Karpas-422 (cell line): ENCODE results near the gene CACNA2D3. TPM values are rescaled to one million over a fixed set of nuclear protein-coding genes. Genes with fewer than 3 reads are reported as not detected.
A peak's percentile ranks its signal among the peaks of the same experiment; 100 is the strongest.

ENCODE experiments used
- DNase-seq: peaks from one replicate; pipeline ENCODE4 v3.0.0-alpha.2; 2015
- H2AFZ ChIP-seq: fragments of 200-600 bp; sonication (generic); 2 replicates; pipeline ENCODE4 v1.6.1; 2014; ENCODE audit warnings: antibody characterized with exemption, low read length, mixed read lengths
- H3K27ac ChIP-seq: fragments of 200-600 bp; sonication (generic); 2 replicates; pipeline ENCODE4 v1.5.1; 2014; ENCODE audit warnings: mild to moderate bottlenecking, low read length, moderate library complexity
- H3K27me3 ChIP-seq: fragments of 200-600 bp; sonication (generic); 2 replicates; pipeline ENCODE4 v1.6.1; 2014; ENCODE audit warnings: low read length, mixed read lengths
- H3K36me3 ChIP-seq: fragments of 200-600 bp; sonication (generic); 2 replicates; pipeline ENCODE4 v1.6.1; 2014; ENCODE audit warnings: low read length, mixed read lengths; ENCODE audit not compliant: insufficient read depth
- H3K4me1 ChIP-seq: fragments of 200-600 bp; sonication (generic); 2 replicates; pipeline ENCODE4 v1.6.1; 2014; ENCODE audit warnings: mild to moderate bottlenecking, low read length, mixed read lengths
- H3K4me2 ChIP-seq: fragments of 200-600 bp; sonication (generic); 2 replicates; pipeline ENCODE4 v1.6.1; 2014; ENCODE audit warnings: low read length, low read depth, mild to moderate bottlenecking; ENCODE audit not compliant: poor library complexity, severe bottlenecking
- H3K4me3 ChIP-seq: fragments of 200-600 bp; sonication (generic); 2 replicates; pipeline ENCODE4 v1.5.1; 2014; ENCODE audit warnings: mild to moderate bottlenecking, antibody characterized with exemption, low read length, mixed read lengths
- H3K79me2 ChIP-seq: fragments of 200-600 bp; sonication (generic); 2 replicates; pipeline ENCODE4 v1.6.1; 2014; ENCODE audit warnings: mild to moderate bottlenecking, low read length, mixed read lengths
- H3K9ac ChIP-seq: fragments of 200-600 bp; sonication (generic); 2 replicates; pipeline ENCODE4 v1.6.0; 2014; ENCODE audit warnings: low read length
- H3K9me2 ChIP-seq: fragments of 200-600 bp; sonication (generic), shearing (Covaris generic); replicated peaks from 2 replicates; pipeline ENCODE4 v1.6.0; 2014; ENCODE audit warnings: mild to moderate bottlenecking, low read length, moderate library complexity; ENCODE audit not compliant: insufficient read depth
- H3K9me3 ChIP-seq: fragments of 300-700, 200-600 bp; sonication (generic); 2 replicates; pipeline ENCODE4 v1.6.1; 2014; ENCODE audit warnings: low read length, mixed read lengths
- H4K20me1 ChIP-seq: fragments of 200-600 bp; sonication (generic); 2 replicates; pipeline ENCODE4 v1.6.1; 2014; ENCODE audit warnings: mild to moderate bottlenecking, antibody characterized with exemption, low read length, low read depth; ENCODE audit not compliant: insufficient read depth
- total RNA-seq: library from RNA; depleted of rRNA; stranded (reverse); fragments of >200 nt; shearing (Covaris generic); gene quantifications from 2 replicates; pipeline ENCODE4 v1.2.3, GENCODE V29; 2014; ENCODE audit warnings: low replicate concordance

CACNA2D3 gene
- total RNA-seq, 1 experiment from 2014 or later: not detected

DNA sequence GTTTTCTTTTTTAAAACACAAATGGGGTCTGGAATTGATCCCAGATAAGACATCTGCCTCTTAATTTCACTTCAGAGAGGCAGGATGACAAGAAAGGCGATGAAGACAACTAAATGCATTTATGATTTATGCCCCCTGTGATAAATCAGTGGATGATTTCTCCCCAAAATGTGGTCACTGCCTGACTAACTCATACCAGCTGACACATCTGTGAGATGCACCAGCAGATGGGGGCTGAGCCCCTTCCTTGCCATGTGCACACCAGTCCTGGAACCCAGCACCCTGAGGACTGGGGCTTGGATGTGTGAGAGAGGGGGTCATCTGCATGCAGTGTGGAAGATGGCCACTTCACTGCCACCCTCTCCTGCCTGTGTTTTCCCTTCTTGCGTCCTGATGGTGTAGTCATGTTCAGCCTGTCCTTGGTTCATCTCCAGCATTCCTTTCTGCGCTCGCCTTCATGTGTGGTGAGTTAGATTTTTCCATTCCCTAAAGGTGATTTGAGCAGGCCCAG lies 541.2 kb downstream of the CACNA2D3 start:
- no peaks in the 10 kb centered on the region for H3K79me2 ChIP-seq
- H3K4me1 ChIP-seq: no peaks in the 10 kb centered on the region
- H3K9me3 ChIP-seq: no peaks in the 10 kb centered on the region
- DNase-seq: no peak
- no peaks in the 10 kb centered on the region for H4K20me1 ChIP-seq
- no peak overlapping the region for H3K4me3 ChIP-seq
- no peak overlapping the region for H3K27ac ChIP-seq
- H2AFZ ChIP-seq: no peak overlapping the region
- H3K4me2 ChIP-seq: no peak overlapping the region
- no peak overlapping the region for H3K9ac ChIP-seq
- 0 out of 2 replicates have a peak, but pooled peaks cover 4% of the 10 kb centered on the region for H3K27me3 ChIP-seq
- H3K9me2 ChIP-seq: no peaks in the 10 kb centered on the region
- H3K36me3 ChIP-seq: no peaks in the 10 kb centered on the region

GRCh38 chr3:54665016-54665600 lies 542.8 kb downstream of the CACNA2D3 start:
- H3K9me3 ChIP-seq: no peaks in the 10 kb centered on the region
- H3K9ac ChIP-seq: no peak overlapping the region
- H3K79me2 ChIP-seq: no peaks in the 10 kb centered on the region
- H3K36me3 ChIP-seq: no peaks in the 10 kb centered on the region
- no peaks in the 10 kb centered on the region for H4K20me1 ChIP-seq
- H3K27me3 ChIP-seq: 0 out of 2 replicates have a peak, but pooled peaks cover 4% of the 10 kb centered on the region
- no peak overlapping the region for H3K27ac ChIP-seq
- no peak overlapping the region for H3K4me2 ChIP-seq
- H3K4me3 ChIP-seq: no peak overlapping the region
- H2AFZ ChIP-seq: no peak overlapping the region
- no peaks in the 10 kb centered on the region for H3K4me1 ChIP-seq
- no peaks in the 10 kb centered on the region for H3K9me2 ChIP-seq
- no peak for DNase-seq

- no peaks in the 10 kb centered on the region for H4K20me1 ChIP-seq
- no peak overlapping the region for H2AFZ ChIP-seq
These were observed 545.9 kb downstream of the CACNA2D3 start for GRCh38 chr3:54668236-54668635.

GRCh38 chr3:54670201-54671000 lies 548.0 kb downstream of the CACNA2D3 start:
- H2AFZ ChIP-seq: no peak overlapping the region
- no peak overlapping the region for H3K9ac ChIP-seq
- no peak overlapping the region for H3K4me2 ChIP-seq
- no peaks in the 10 kb centered on the region for H3K27me3 ChIP-seq
- no peak overlapping the region for H3K4me3 ChIP-seq
- no peaks in the 10 kb centered on the region for H3K79me2 ChIP-seq
- H3K9me2 ChIP-seq: no peaks in the 10 kb centered on the region
- no peak overlapping the region for H3K27ac ChIP-seq
- no peaks in the 10 kb centered on the region for H3K4me1 ChIP-seq
- no peaks in the 10 kb centered on the region for H3K36me3 ChIP-seq
- H4K20me1 ChIP-seq: no peaks in the 10 kb centered on the region
- no peaks in the 10 kb centered on the region for H3K9me3 ChIP-seq
- DNase-seq: no peak

More at GRCh38 chr3:54668236-54668635, 545.9 kb downstream of the CACNA2D3 start:
- H3K4me1 ChIP-seq: no peaks in the 10 kb centered on the region
- H3K27me3 ChIP-seq: no peaks in the 10 kb centered on the region
- no peak overlapping the region for H3K4me2 ChIP-seq
- H3K4me3 ChIP-seq: no peak overlapping the region
- H3K36me3 ChIP-seq: no peaks in the 10 kb centered on the region
- H3K9me3 ChIP-seq: no peaks in the 10 kb centered on the region
- no peak overlapping the region for H3K27ac ChIP-seq
- DNase-seq: no peak
- no peak overlapping the region for H3K9ac ChIP-seq
- H3K79me2 ChIP-seq: no peaks in the 10 kb centered on the region
- no peaks in the 10 kb centered on the region for H3K9me2 ChIP-seq

- H3K36me3 ChIP-seq: no peaks in the 10 kb centered on the region
- no peak overlapping the region for H2AFZ ChIP-seq
- no peak overlapping the region for H3K9ac ChIP-seq
- H3K4me2 ChIP-seq: no peak overlapping the region
- H4K20me1 ChIP-seq: no peaks in the 10 kb centered on the region
- H3K9me2 ChIP-seq: no peaks in the 10 kb centered on the region
- no peaks in the 10 kb centered on the region for H3K9me3 ChIP-seq
- H3K79me2 ChIP-seq: no peaks in the 10 kb centered on the region
- no peaks in the 10 kb centered on the region for H3K27me3 ChIP-seq
- DNase-seq: no peak
- no peaks in the 10 kb centered on the region for H3K4me1 ChIP-seq
- no peak overlapping the region for H3K27ac ChIP-seq
- H3K4me3 ChIP-seq: no peak overlapping the region
These were observed 549.2 kb downstream of the CACNA2D3 start for GRCh38 chr3:54671511-54671910.

- Histone ChIP-seq H3K4me2 (no peak overlapping the region), H3K79me2 (no peaks in the 10 kb centered on the region), H3K4me1 (no peaks in the 10 kb centered on the region), H3K27ac (no peak overlapping the region), H3K9me2 (no peaks in the 10 kb centered on the region), H3K27me3 (no peaks in the 10 kb centered on the region), H3K9me3 (no peaks in the 10 kb centered on the region), H2AFZ (no peak overlapping the region), H3K9ac (no peak overlapping the region), H3K36me3 (no peaks in the 10 kb centered on the region), H4K20me1 (no peaks in the 10 kb centered on the region), H3K4me3 (no peak overlapping the region)
- no peak for DNase-seq
These were observed 553.7 kb downstream of the CACNA2D3 start for GRCh38 chr3:54676087-54676486.

DNA sequence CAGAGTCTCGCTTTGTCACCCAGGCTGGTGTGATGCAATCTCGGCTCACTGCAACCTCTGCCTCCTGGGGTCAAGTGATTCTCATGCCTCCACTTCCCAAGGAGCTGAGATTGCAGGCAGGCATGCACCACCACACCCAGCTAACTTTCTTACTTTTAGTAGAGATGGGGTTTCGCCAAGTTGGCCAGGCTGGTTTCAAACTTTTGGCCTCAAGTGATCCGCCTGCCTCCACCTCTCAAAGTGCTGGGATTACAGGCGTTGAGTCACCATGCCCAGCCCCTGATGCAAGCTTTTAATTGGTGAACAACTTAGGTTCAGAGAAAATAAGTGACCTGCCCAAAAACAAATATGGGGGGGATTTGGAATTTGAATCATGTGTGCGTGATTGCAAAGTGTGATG lies 559.4 kb downstream of the CACNA2D3 start:
- DNase-seq: no peak
- H3K4me3 ChIP-seq: no peak overlapping the region
- H4K20me1 ChIP-seq: no peaks in the 10 kb centered on the region
- H3K79me2 ChIP-seq: no peaks in the 10 kb centered on the region
- H3K36me3 ChIP-seq: no peaks in the 10 kb centered on the region
- no peaks in the 10 kb centered on the region for H3K9me3 ChIP-seq
- no peak overlapping the region for H2AFZ ChIP-seq
- no peaks in the 10 kb centered on the region for H3K9me2 ChIP-seq
- no peak overlapping the region for H3K9ac ChIP-seq
- no peaks in the 10 kb centered on the region for H3K27me3 ChIP-seq
- no peaks in the 10 kb centered on the region for H3K4me1 ChIP-seq
- no peak overlapping the region for H3K27ac ChIP-seq
- no peak overlapping the region for H3K4me2 ChIP-seq

DNA sequence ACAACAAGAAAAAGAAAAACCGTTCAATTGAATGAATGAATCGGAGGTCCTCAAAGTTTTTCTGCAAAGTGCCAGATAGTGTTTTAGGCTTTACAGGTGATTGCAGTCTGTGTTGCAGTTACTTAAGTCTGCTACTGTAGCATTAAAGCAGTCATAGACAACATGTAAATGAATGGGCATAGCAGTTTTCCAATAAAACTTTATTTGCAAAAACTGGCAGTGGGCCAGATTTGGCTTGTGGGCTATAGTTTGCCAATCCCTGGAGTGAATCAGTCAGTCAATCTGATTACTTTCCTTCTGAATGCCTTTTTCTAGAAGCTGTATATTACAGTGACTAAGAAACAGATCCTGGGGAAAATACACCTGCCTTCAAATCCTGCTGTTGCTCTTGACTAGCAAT lies 562.9 kb downstream of the CACNA2D3 start:
- Histone ChIP-seq H3K9me2 (no peaks in the 10 kb centered on the region), H3K9me3 (no peaks in the 10 kb centered on the region), H3K27ac (no peak overlapping the region), H3K4me1 (no peaks in the 10 kb centered on the region), H3K9ac (no peak overlapping the region), H4K20me1 (no peaks in the 10 kb centered on the region), H3K27me3 (no peaks in the 10 kb centered on the region), H3K4me3 (no peak overlapping the region), H2AFZ (no peak overlapping the region), H3K36me3 (no peaks in the 10 kb centered on the region), H3K79me2 (no peaks in the 10 kb centered on the region), H3K4me2 (no peak overlapping the region)
- peak; percentile 12 for DNase-seq
